Endothelial cell of umbilical vein (primary cell): ENCODE data around the gene SCML2. TPM values are rescaled to one million over a fixed set of nuclear protein-coding genes. Genes with fewer than 3 reads are reported as not detected.

Experiments
- BruUV-seq: library from RNA; stranded (reverse); fragments of 400-500 nt; replicated peaks from 2 replicates; lab custom pipeline; 2021; lab: Mats Ljungman, UMichigan
- CTCF ChIA-PET: fragments of 300-600, 350-600 bp; sonication (Branson Sonifier 250); formaldehyde crosslinking; loops from one replicate; lab custom pipeline; 2021; ENCODE audit warnings: antibody characterized with exemption, inconsistent platforms; lab: Charles Lee
- POLR2A ChIA-PET: fragments of 300-600, 350-600 bp; sonication (Branson Sonifier 250); formaldehyde crosslinking; loops from one replicate; lab custom pipeline; 2021; ENCODE audit warnings: antibody characterized with exemption, inconsistent platforms; lab: Charles Lee
- DNase-seq: peaks from one replicate; pipeline ENCODE4 v3.0.0-alpha.2; 2011; ENCODE audit warnings: low read depth, low spot score
- FAIRE-seq: peaks from 2 replicates; lab custom pipeline; 2011; peaks lifted over from hg19 to GRCh38; lab: Jason Lieb, UNC
- H2AFZ ChIP-seq: 2 replicates; pipeline ENCODE4 v1.6.0; 2012; ENCODE audit warnings: low read depth, low read length, control low read depth, inconsistent platforms
- H3K27ac ChIP-seq: 2 replicates; pipeline ENCODE4 v1.5.1; 2011; ENCODE audit warnings: low read depth, mild to moderate bottlenecking, control low read depth, low read length, moderate library complexity; ENCODE audit not compliant: insufficient read depth
- H3K27me3 ChIP-seq, 2 experiments: 2 replicates each; pipeline versions ENCODE4 v1.6.0 to v1.6.1; 2011; ENCODE audit warnings: low read length in 2 of 2, mixed read lengths in 1 of 2; ENCODE audit not compliant: control insufficient read depth in 2 of 2, insufficient read depth in 2 of 2
- H3K36me3 ChIP-seq, 2 experiments: 2 replicates in 1 of 2; 3 replicates in 1 of 2; pipeline ENCODE4 v1.5.1; 2011; ENCODE audit warnings: low read length in 2 of 2, mild to moderate bottlenecking in 1 of 2, moderate library complexity in 1 of 2; ENCODE audit not compliant: control insufficient read depth in 2 of 2, insufficient read depth in 2 of 2; ENCODE audit errors: extremely low read depth in 1 of 2
- H3K4me1 ChIP-seq: 3 replicates; pipeline ENCODE4 v1.5.1; 2011; ENCODE audit warnings: mild to moderate bottlenecking, low read length; ENCODE audit not compliant: control insufficient read depth, insufficient read depth; ENCODE audit errors: extremely low read depth
- H3K4me2 ChIP-seq: 2 replicates; pipeline ENCODE4 v1.6.1; 2011; ENCODE audit warnings: low read length, control low read depth, mixed read lengths; ENCODE audit not compliant: insufficient read depth
- H3K4me3 ChIP-seq, 3 experiments: fragments of 200-600 bp in 1 of 3; sonication (generic), shearing (Covaris generic) in 1 of 3; replicated peaks in 1 of 3; 2 replicates each; pipeline ENCODE4 v1.5.1; 2011 to 2016; ENCODE audit warnings: control low read depth in 3 of 3, low read length in 3 of 3, mild to moderate bottlenecking in 2 of 3, inconsistent platforms in 1 of 3, low read depth in 1 of 3, moderate library complexity in 1 of 3; ENCODE audit not compliant: insufficient read depth in 1 of 3
- H3K79me2 ChIP-seq: 2 replicates; pipeline ENCODE4 v1.6.0; 2012; ENCODE audit warnings: low read length, inconsistent platforms; ENCODE audit not compliant: control insufficient read depth, insufficient read depth
- H3K9ac ChIP-seq: replicated peaks from 2 replicates; pipeline ENCODE3; 2011; ENCODE audit warnings: low read length, control low read depth; ENCODE audit not compliant: insufficient read depth; ENCODE audit errors: extremely low read depth
- H3K9me1 ChIP-seq: replicated peaks from 3 replicates; pipeline ENCODE4 v1.6.0; 2011; ENCODE audit warnings: mild to moderate bottlenecking, low read length; ENCODE audit not compliant: control insufficient read depth, insufficient read depth; ENCODE audit errors: extremely low read depth
- H3K9me3 ChIP-seq: replicated peaks from 2 replicates; pipeline ENCODE4 v1.5.1; 2012; ENCODE audit warnings: low read length, inconsistent platforms; ENCODE audit not compliant: control insufficient read depth, insufficient read depth
- H4K20me1 ChIP-seq: replicated peaks from 2 replicates; pipeline ENCODE3; 2011; ENCODE audit warnings: mild to moderate bottlenecking, low read length; ENCODE audit not compliant: control insufficient read depth, insufficient read depth; ENCODE audit errors: extremely low read depth
- CTCF ChIP-seq, 2 donors: IDR thresholded peaks; 1 replicate in 1 of 2; 2 replicates in 1 of 2; pipeline ENCODE4 v1.5.1; 2011; ENCODE audit warnings: low read length in 2 of 2, mild to moderate bottlenecking in 2 of 2, moderate library complexity in 2 of 2, control low read depth in 1 of 2, inconsistent platforms in 1 of 2, low read depth in 1 of 2; ENCODE audit not compliant: insufficient read depth in 1 of 2; ENCODE audit errors: extremely low read depth in 1 of 2
- EZH2 ChIP-seq: IDR thresholded peaks from 2 replicates; pipeline ENCODE4 v1.6.1; 2012; ENCODE audit warnings: borderline replicate concordance, low read depth, mild to moderate bottlenecking, moderate library complexity, low read length, inconsistent platforms; ENCODE audit not compliant: severe bottlenecking
- FOS ChIP-seq: IDR thresholded peaks from 2 replicates; pipeline ENCODE4 v1.6.1; 2011; ENCODE audit warnings: mild to moderate bottlenecking, low read length, moderate library complexity, borderline replicate concordance; ENCODE audit not compliant: insufficient read depth
- GATA2 ChIP-seq: IDR thresholded peaks from 2 replicates; pipeline ENCODE4 v1.7.0; 2011; ENCODE audit warnings: low read depth, mild to moderate bottlenecking, moderate library complexity, mixed read lengths, low read length; ENCODE audit not compliant: insufficient read length, insufficient read depth
- MYC ChIP-seq: IDR thresholded peaks from one replicate; pipeline ENCODE4 v1.6.1; 2011; ENCODE audit warnings: mild to moderate bottlenecking, low read depth, low read length
- POLR2A ChIP-seq: IDR thresholded peaks from 2 replicates; pipeline ENCODE4 v1.6.1; 2012; ENCODE audit warnings: low read depth, mild to moderate bottlenecking, control low read depth, low read length
- POLR2AphosphoS5 ChIP-seq: IDR thresholded peaks from 2 replicates; pipeline ENCODE4 v1.6.1; 2012; ENCODE audit warnings: low read depth, mild to moderate bottlenecking, control low read depth, low read length, moderate library complexity; ENCODE audit not compliant: insufficient read depth
- dilution Hi-C: fragments of 300-500 bp; cut with MboI; formaldehyde crosslinking; loops from one replicate; pipeline ENCODE4 v1.15.0; 2019; ENCODE audit warnings: low sequenced_read_pairs; ENCODE audit not compliant: extremely low pct_ligation_motif_present
- intact Hi-C: fragments of 100-400 bp; cut with micrococcal nuclease; formaldehyde crosslinking; loops from one replicate; pipeline ENCODE4 v1.10.0; 2022
- polyA plus RNA-seq, 4 experiments: library from polyadenylated mRNA; depleted of rRNA in 3 of 4; stranded (reverse) in 3 of 4; unstranded in 1 of 4; fragments of >200 nt; gene quantifications; 2 replicates each; pipeline versions ENCODE4 v1.2.1 to v1.2.3, GENCODE V29; 2011 to 2012; ENCODE audit warnings: missing spikeins in 1 of 4
- total RNA-seq: library from RNA; stranded (reverse); gene quantifications from 2 replicates; pipeline ENCODE4 v1.2.3, GENCODE V29; 2021

The SCML2 gene
- total and polyA plus RNA-seq, 2 donors (not counting 3 experiments of a cell fraction or from before 2014, with no cell fraction given): 1.4 to 2.7 TPM

GRCh38 chrX:18351784-18352183 is 2.7 kb downstream of the SCML2 start:
- intact Hi-C loops (loop anchor here (10.0 kb wide), 1 partner anchor 757 kb away; no protein-coding TSS in a partner anchor), dilution Hi-C loops (no loop called here)
- FAIRE-seq (no peak), DNase-seq (no peak)
- Histone ChIP-seq H3K79me2 (no peaks in the 10 kb centered on the region), H3K4me1 (peaks cover 8% of the 10 kb centered on the region), H3K9ac (no peak overlapping the region), H3K9me3 (no peaks in the 10 kb centered on the region), H3K27ac (no peak overlapping the region), H3K4me2 (no peak overlapping the region), H3K27me3 (peaks cover 6 to 15% of the 10 kb centered on the region in 2 experiments), H3K36me3 (no peaks in the 10 kb centered on the region), H3K4me3 (no peak overlapping the region), H3K9me1 (no peaks in the 10 kb centered on the region), H4K20me1 (no peaks in the 10 kb centered on the region), H2AFZ (no peak overlapping the region)
- no peak for TF ChIP-seq POLR2A
- TF ChIP-seq EZH2: no peak
- TF ChIP-seq POLR2AphosphoS5: no peak
- TF ChIP-seq CTCF (IDR thresholded peaks at IDR 0.05; ENCODE audit: extremely low read depth in 1 of 2, insufficient read depth in 1 of 2, low read depth in 1 of 2, low read length in 2 of 2): no peak
- TF ChIP-seq GATA2: no peak
- no peak for TF ChIP-seq MYC
- TF ChIP-seq FOS: no peak
- no TSS peak for BruUV-seq
- CTCF ChIA-PET: interaction anchor here (0.9 to 1.0 kb wide), 2 partner anchors 45 to 982 kb away, joined by 3 read pairs; no protein-coding TSS in a partner anchor
- POLR2A ChIA-PET: no interaction called here
